HUES6 (cell line): ENCODE measurements around the gene NANOS3.

Experiments
- H3K27ac ChIP-seq: 2 replicates; pipeline ENCODE4 v1.7.0; 2013; ENCODE audit warnings: low read depth, mild to moderate bottlenecking, low read length, inconsistent platforms
- H3K27me3 ChIP-seq: 2 replicates; pipeline ENCODE4 v1.6.1; 2013; ENCODE audit warnings: low read length; ENCODE audit not compliant: control insufficient read depth, insufficient read depth
- H3K36me3 ChIP-seq: 2 replicates; pipeline ENCODE4 v1.6.1; 2013; ENCODE audit warnings: low read length; ENCODE audit not compliant: control insufficient read depth, insufficient read depth
- H3K4me1 ChIP-seq: 2 replicates; pipeline ENCODE4 v1.6.1; 2013; ENCODE audit warnings: low read length; ENCODE audit not compliant: control insufficient read depth, insufficient read depth
- H3K4me3 ChIP-seq: 2 replicates; pipeline ENCODE4 v1.5.1; 2013; ENCODE audit warnings: low read depth, low read length
- H3K9ac ChIP-seq: one replicate; pipeline ENCODE4 v1.6.1; 2013; ENCODE audit warnings: mild to moderate bottlenecking, low read length
- H3K9me3 ChIP-seq: 2 replicates; pipeline ENCODE4 v1.6.1; 2013; ENCODE audit warnings: low read depth, low read length; ENCODE audit not compliant: control insufficient read depth, insufficient read depth

The NANOS3 gene

DNA sequence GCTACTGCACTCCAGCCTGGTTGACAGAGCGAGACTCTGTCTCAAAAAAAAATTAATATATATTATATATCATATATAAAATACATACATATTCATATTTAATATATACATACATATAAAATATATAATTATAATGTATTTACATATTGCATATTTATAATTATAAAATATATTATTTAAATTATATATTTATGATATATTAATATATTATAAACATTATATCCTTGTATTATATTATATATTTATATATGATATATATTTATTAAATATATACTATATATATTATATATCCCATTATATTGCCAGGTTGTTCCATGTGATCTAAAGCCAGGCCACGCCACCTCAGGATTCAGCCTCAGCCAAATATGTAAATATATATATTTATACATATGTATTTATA lies 19.3 kb downstream of the NANOS3 start:
- H3K36me3 ChIP-seq = no peaks in the 10 kb centered on the region
- no peaks in the 10 kb centered on the region for H3K4me1 ChIP-seq
- H3K27me3 ChIP-seq = no peaks in the 10 kb centered on the region
- no peaks in the 10 kb centered on the region for H3K9me3 ChIP-seq
- H3K4me3 ChIP-seq = no peak overlapping the region
- H3K9ac ChIP-seq = no peak overlapping the region
- H3K27ac ChIP-seq = no peak overlapping the region

DNA sequence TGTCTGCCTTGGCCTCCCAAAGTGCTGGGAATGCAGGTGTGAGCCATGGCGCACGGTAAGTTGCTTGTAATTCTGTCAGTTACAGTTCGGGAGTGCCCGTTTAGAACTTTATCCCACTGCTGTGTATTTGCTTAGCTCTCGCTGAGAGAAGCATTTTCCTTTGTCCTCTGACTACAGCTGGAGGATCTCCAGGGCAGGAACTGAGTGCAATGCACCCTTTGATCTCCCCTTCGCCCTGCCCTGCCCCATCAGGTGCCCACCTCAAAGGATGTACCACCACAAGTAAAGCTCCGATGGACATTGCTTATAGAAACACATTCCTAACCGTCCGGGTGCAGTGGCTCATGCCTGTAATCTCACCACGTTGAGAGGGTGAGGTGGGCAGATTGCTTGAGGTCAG lies 22.5 kb downstream of the NANOS3 start:
- Histone ChIP-seq H3K27me3 (no peaks in the 10 kb centered on the region), H3K9me3 (no peaks in the 10 kb centered on the region), H3K4me3 (no peak overlapping the region), H3K27ac (no peak overlapping the region), H3K36me3 (no peaks in the 10 kb centered on the region), H3K9ac (no peak overlapping the region), H3K4me1 (no peaks in the 10 kb centered on the region)

DNA sequence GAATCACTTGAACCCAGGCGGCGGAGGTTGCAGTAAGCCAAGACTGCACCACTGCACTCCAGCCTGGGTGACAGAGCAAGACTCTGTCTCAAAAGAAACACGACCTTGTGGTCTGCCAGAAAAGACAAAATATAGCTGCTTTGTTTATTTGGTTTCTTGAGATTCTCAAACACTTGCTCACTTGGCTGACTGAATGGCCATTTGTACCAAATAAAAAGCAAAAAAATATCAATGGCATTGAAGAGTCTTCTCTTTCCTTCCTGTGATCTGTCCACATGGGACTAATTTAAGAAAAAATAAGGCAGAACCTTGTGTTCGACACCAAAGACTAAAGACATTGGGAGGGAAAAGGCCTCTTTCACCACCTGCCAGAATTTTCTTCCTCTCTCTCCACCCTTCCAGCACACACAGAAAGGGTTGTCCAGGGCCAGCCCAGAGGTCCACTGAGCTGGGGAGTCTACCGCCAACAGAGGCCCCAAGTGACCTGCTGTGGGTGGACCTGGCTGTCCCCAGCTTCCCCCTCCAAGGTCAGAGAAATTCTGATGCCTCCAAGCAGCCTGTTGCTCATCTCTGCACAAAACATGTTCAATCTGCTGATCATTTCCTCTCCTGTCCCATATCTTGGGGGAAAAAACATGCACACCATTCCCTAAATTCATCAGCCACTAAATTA lies 23.1 kb downstream of the NANOS3 start:
- Histone ChIP-seq H3K36me3 (no peaks in the 10 kb centered on the region), H3K27ac (no peak overlapping the region), H3K4me3 (no peak overlapping the region), H3K4me1 (no peaks in the 10 kb centered on the region), H3K9ac (no peak overlapping the region), H3K27me3 (no peaks in the 10 kb centered on the region), H3K9me3 (no peaks in the 10 kb centered on the region)

DNA sequence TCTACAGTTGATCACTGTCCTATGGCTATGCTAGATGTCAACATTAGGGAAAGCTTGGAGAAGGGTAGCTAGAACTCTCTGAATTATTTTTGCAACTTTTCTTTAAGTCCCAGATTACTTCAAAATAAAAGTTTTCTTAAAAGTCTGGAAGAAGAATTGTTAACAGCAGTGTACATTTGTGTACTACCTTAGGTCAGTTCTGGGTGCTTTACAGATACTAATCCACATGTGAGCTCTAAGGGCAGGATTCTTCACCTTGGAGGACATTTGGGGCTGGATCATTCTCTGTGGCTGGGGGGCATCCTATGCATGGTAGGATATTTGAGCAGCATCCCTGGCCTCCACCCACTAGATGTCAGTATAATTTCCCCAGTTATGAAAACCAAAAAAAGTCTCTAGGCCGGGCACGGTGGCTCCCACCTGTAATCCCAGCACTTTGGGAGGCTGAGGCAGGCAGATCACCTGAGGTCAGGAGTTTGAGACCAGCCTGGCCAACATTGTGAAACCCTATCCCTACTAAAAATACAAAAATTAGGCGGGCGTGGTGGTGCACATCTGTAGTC lies 26.1 kb downstream of the NANOS3 start:
- H3K9ac ChIP-seq = no peak overlapping the region
- no peak overlapping the region for H3K4me3 ChIP-seq
- peaks cover 6% of the 10 kb centered on the region for H3K27me3 ChIP-seq
- no peaks in the 10 kb centered on the region for H3K9me3 ChIP-seq
- no peaks in the 10 kb centered on the region for H3K36me3 ChIP-seq
- H3K4me1 ChIP-seq = peaks cover 8% of the 10 kb centered on the region; the same call in 1 of the 2 replicates
- H3K27ac ChIP-seq = no peak overlapping the region

DNA sequence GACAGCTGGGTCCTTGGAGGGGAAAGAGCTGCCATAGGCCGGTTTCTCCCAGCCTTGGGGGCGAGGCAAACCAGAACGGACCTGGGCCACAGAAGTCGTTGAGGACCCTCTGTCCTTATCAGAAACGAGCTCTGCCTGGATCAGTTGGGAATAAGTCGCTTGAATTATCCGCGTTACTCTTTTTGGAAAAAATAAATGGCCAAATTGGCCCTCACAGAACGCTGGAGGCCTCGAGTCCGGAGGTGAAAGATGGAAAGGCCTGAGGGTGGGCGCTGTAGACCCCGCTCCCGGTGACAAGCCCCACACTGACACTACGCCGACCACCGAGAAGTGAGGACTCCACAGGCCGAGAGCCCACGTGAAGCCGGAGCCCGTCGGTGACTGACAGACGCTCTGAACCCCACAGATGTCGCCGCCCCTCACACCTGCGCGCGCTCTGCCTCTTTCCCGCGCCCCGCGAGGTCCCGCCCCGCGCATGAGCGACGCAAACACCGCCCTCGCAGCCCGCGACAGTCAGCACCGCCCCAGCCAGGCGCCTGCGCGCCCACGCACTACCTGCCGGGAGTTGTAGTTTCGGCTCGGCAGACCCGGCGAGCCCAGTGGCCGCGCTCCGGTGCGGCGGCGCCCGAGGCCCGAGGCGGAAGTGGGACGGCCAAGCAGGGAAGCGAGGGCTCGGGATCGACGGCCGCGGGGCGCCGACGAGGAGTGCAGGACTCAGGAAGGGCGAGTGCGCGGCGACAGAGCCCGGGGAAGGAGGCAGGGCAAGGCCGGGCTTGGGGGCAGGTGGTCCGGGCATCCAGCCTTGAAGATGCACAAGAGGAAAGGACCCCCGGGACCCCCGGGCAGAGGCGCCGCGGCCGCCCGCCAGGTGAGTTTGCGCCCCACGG lies 28.9 kb downstream of the NANOS3 start, which contains the start of the genes BRME1 and CC2D1A:
Gene BRME1, minus strand, starts transcription at position 484 of the 887 bp plus-strand sequence. CDS start 1,225 bp downstream, outside the sequence.
Gene CC2D1A, plus strand, starts transcription at position 568 of the 887 bp plus-strand sequence. Its CDS starts 241 bp downstream, at position 809.
- Histone ChIP-seq H3K9ac (peak within 1 kb of the TSS; percentile 57), H3K27ac (no peak within 1 kb of the TSS), H3K36me3 (peaks cover 11% of the 10 kb centered on the region), H3K4me3 (peak within 1 kb of the TSS; percentile 78), H3K9me3 (no peaks in the 10 kb centered on the region), H3K27me3 (peaks cover 6% of the 10 kb centered on the region), H3K4me1 (peaks cover 8% of the 10 kb centered on the region; the same call in 1 of the 2 replicates)

DNA sequence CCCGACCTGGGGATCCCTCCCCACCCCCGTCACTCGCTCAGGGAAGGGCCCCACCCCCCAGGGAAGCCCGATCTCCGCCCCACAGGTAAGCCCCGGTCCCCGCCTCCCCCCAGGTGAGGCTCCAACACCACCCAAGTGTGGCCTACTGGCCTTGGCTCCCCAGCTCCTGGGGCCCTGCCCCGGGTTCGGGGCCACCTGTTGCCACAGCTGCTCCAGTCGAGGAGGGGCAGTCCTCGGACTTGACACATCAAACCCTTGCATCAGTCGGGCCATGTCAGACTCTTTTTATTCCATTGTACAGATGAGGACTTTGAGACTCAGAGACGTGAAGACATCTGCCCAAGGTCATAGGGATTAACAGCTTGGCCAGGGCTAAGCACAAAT lies 29.6 kb downstream of the NANOS3 start:
- Histone ChIP-seq H3K4me1 (peaks cover 8% of the 10 kb centered on the region; the same call in 1 of the 2 replicates), H3K9ac (peak overlapping the region; percentile 13), H3K36me3 (peaks cover 16% of the 10 kb centered on the region), H3K4me3 (peak overlapping the region; percentile 78), H3K9me3 (no peaks in the 10 kb centered on the region), H3K27ac (no peak overlapping the region), H3K27me3 (peaks cover 6% of the 10 kb centered on the region)

DNA sequence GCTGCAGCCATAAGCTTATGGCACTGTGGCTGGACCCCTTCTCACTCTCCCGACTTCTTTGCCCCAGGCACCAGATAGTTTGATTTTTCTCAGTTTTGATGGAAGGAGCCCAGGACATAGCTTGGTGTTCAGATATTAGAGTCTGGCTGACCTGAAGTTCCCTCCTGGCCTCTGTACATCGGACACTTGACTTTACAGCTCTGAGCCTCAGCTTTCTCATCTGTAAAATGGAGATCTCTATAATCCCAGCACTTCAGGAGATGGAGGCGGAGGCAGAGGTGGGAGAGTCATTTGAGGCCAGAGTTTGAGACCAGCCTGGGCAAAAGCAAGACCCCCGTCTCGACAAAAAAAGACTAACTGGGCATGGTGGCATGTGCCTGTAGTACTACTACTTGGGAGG lies 30.0 kb downstream of the NANOS3 start:
- peak overlapping the region; percentile 78 for H3K4me3 ChIP-seq
- H3K9ac ChIP-seq = peak overlapping the region; percentile 13
- no peaks in the 10 kb centered on the region for H3K9me3 ChIP-seq
- no peak overlapping the region for H3K27ac ChIP-seq
- H3K36me3 ChIP-seq = peaks cover 16% of the 10 kb centered on the region
- peaks cover 8% of the 10 kb centered on the region; the same call in 1 of the 2 replicates for H3K4me1 ChIP-seq
- peaks cover 6% of the 10 kb centered on the region for H3K27me3 ChIP-seq

DNA sequence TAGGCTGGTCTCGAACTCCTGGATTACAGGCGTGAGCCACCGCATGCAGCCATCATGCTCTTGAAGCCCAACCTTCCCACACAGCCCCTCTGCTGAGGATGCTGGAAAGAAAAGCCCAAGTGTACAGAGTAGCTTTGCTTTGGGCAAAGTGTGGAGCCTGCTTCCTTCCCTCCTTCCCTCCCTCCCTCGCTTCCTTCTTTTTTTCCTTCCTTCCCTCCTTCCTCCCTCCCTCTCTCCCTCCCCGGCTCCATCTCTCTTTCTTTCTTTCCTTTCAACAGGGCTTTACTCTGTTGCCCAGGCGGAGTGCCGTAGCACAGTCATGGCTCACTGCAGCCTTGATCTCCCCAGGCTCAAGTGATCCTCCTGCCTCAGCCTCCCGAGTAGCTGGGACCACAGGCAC lies 31.7 kb downstream of the NANOS3 start:
- Histone ChIP-seq H3K4me3 (no peak overlapping the region), H3K9me3 (no peaks in the 10 kb centered on the region), H3K27ac (no peak overlapping the region), H3K9ac (no peak overlapping the region), H3K36me3 (peaks cover 31% of the 10 kb centered on the region), H3K4me1 (peaks cover 8% of the 10 kb centered on the region; the same call in 1 of the 2 replicates), H3K27me3 (peaks cover 6% of the 10 kb centered on the region)

DNA sequence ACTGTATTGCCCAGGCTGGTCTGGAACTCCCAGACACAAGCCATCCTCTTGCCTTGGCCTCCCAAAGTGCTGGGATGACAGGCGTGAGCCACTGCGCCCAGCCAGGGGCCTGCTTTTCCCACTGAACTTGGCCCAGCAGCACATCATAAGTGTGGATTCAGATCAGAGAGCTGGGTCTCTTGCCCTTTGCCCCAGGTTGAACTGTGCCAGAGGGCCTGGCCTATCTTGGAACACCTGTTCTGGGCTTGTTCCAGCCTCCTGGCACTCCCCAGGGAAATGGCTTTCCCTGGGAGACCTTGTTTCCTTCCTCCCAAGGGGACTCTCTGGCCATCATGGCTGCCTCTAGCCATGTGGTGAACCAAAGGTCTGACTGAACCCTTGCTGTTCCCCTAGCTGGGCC lies 32.5 kb downstream of the NANOS3 start:
- Histone ChIP-seq H3K9ac (no peak overlapping the region), H3K36me3 (peaks cover 36% of the 10 kb centered on the region), H3K27ac (no peak overlapping the region), H3K4me3 (no peak overlapping the region), H3K4me1 (peaks cover 8% of the 10 kb centered on the region; the same call in 1 of the 2 replicates), H3K9me3 (no peaks in the 10 kb centered on the region), H3K27me3 (peaks cover 6% of the 10 kb centered on the region)

DNA sequence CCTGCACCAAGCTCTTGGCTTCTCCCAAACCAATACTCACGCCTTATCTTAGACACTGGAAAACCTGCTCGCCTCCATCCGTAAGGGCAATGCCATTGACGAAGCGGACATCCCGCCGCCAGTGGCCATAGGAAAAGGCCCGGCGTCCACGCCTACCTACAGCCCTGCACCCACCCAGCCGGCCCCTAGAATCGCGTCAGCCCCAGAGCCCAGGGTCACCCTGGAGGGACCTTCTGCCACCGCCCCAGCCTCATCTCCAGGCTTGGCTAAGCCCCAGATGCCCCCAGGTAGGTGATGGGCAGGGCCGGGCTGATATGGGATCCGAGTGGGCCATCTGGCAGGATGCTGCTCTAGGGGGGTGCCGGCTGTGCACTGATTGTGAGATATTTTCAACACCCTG lies 36.4 kb downstream of the NANOS3 start:
- Histone ChIP-seq H3K9ac (no peak overlapping the region), H3K4me3 (no peak overlapping the region), H3K36me3 (peaks cover 61% of the 10 kb centered on the region), H3K27me3 (no peaks in the 10 kb centered on the region), H3K9me3 (no peaks in the 10 kb centered on the region), H3K27ac (no peak overlapping the region), H3K4me1 (no peaks in the 10 kb centered on the region)

DNA sequence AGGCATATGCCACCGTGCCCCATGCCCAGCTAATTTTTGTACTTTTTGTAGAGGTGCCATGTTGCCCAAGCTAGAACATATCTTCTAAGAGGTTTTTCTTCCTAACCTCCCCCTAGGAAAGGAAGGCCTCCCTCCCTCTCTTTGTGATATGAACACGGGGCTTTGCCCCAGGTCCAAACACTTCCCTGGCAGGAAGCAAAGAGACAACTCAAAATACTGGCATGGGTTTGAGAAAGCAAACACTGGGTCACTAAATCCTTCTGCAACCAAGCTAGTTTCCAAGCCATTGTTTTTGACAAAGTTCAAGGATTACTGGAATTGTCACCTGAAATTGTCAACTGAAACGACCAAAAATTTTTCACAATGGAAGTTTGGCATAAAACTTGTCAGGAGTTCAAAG lies 37.8 kb downstream of the NANOS3 start:
- H3K36me3 ChIP-seq = peaks cover 68% of the 10 kb centered on the region
- no peak overlapping the region for H3K27ac ChIP-seq
- no peaks in the 10 kb centered on the region for H3K27me3 ChIP-seq
- no peak overlapping the region for H3K4me3 ChIP-seq
- H3K4me1 ChIP-seq = no peaks in the 10 kb centered on the region
- H3K9me3 ChIP-seq = no peaks in the 10 kb centered on the region
- H3K9ac ChIP-seq = no peak overlapping the region
